ENCODE results near the gene NOXA1.

GRCh38 chr9:137380171-137380570 lies 43.0 kb upstream of the NOXA1 start:
- no peak for TF ChIP-seq POLR2AphosphoS5 (IDR thresholded peaks at IDR 0.05)
- TF ChIP-seq CTCF (IDR thresholded peaks at IDR 0.05; ENCODE audit: poor library complexity, severe bottlenecking) = no peak
- TF ChIP-seq REST (IDR thresholded peaks at IDR 0.05; ENCODE audit: borderline replicate concordance) = no peak
- TF ChIP-seq EZH2 (IDR thresholded peaks at IDR 0.05; ENCODE audit: borderline replicate concordance, insufficient read depth, low read length, poor library complexity, severe bottlenecking) = no peak
- TF ChIP-seq SMC3 (conservative IDR thresholded peaks at IDR 0.05; ENCODE audit: poor library complexity) = no peak
- TF ChIP-seq RAD21 (conservative IDR thresholded peaks at IDR 0.05) = no peak
- TF ChIP-seq TAF1 (IDR thresholded peaks at IDR 0.05; ENCODE audit: low read depth) = no peak

Measured in neural cell (in vitro differentiated cells).